WTC11 (cell line): ENCODE data around the gene AP4S1.

Experiments used
- ARID4B ChIP-seq: sonication (generic); formaldehyde crosslinking; IDR thresholded peaks from 2 replicates; pipeline ENCODE4 v1.8.0; 2023; ENCODE audit warnings: missing genetic modification reagents, mild to moderate bottlenecking, borderline replicate concordance
- ATF2 ChIP-seq: sonication (generic); formaldehyde crosslinking; IDR thresholded peaks from 2 replicates; pipeline ENCODE4 v1.8.1; 2022; ENCODE audit warnings: low read depth, missing genetic modification reagents, borderline replicate concordance
- CREB1 ChIP-seq: sonication (generic); formaldehyde crosslinking; IDR thresholded peaks from 2 replicates; pipeline ENCODE4 v1.8.0; 2023; ENCODE audit warnings: mild to moderate bottlenecking, missing genetic modification reagents
- CTCF ChIP-seq: fragments of 200-600 bp; IDR thresholded peaks from 2 replicates; pipeline ENCODE4 v1.8.0; 2022; ENCODE audit warnings: antibody characterized with exemption
- FOXP4 ChIP-seq: sonication (generic); formaldehyde crosslinking; IDR thresholded peaks from 2 replicates; pipeline ENCODE4 v1.8.0; 2022; ENCODE audit warnings: mild to moderate bottlenecking, missing genetic modification reagents
- HMGXB4 ChIP-seq: sonication (generic); formaldehyde crosslinking; IDR thresholded peaks from 2 replicates; pipeline ENCODE4 v1.8.1; 2023; ENCODE audit warnings: mild to moderate bottlenecking, moderate library complexity, missing genetic modification reagents
- MAX ChIP-seq: sonication (generic); formaldehyde crosslinking; IDR thresholded peaks from 2 replicates; pipeline ENCODE4 v1.8.0; 2022; ENCODE audit warnings: mild to moderate bottlenecking, missing genetic modification reagents
- NFE2L1 ChIP-seq: sonication (generic); formaldehyde crosslinking; IDR thresholded peaks from 2 replicates; pipeline ENCODE4 v1.8.1; 2023; ENCODE audit warnings: missing genetic modification reagents
- NR2C2 ChIP-seq: sonication (generic); formaldehyde crosslinking; IDR thresholded peaks from 2 replicates; pipeline ENCODE4 v1.8.0; 2022; ENCODE audit warnings: mild to moderate bottlenecking, missing genetic modification reagents
- PREB ChIP-seq: sonication (generic); formaldehyde crosslinking; IDR thresholded peaks from 2 replicates; pipeline ENCODE4 v1.8.1; 2022; ENCODE audit warnings: mild to moderate bottlenecking, missing genetic modification reagents, moderate library complexity, borderline replicate concordance
- PRRX2 ChIP-seq: fragments of 250-450 bp; sonication (Bioruptor Pico); IDR thresholded peaks from 2 replicates; pipeline ENCODE4 v1.8.0; 2021; ENCODE audit warnings: mild to moderate bottlenecking

- TF ChIP-seq MAX (CRISPR knock-in tag) (no peak), FOXP4 (CRISPR knock-in tag) (no peak), NFE2L1 (CRISPR knock-in tag) (no peak), PREB (CRISPR knock-in tag) (no peak), CTCF (no peak), ATF2 (CRISPR knock-in tag) (no peak), CREB1 (CRISPR knock-in tag) (no peak), ARID4B (no peak), PRRX2 (no peak), NR2C2 (no peak), HMGXB4 (CRISPR knock-in tag) (no peak)
Measured at GRCh38 chr14:31126680-31127079, 101.2 kb downstream of the AP4S1 start.
